GM13977 (cell line): Measurements from ENCODE around the gene HOMER2.

Source experiments
- DNase-seq: peaks from one replicate; pipeline ENCODE4 v3.0.0; 2012; ENCODE audit warnings: low spot score
- in situ Hi-C: fragments of 300-500 bp; cut with MboI; formaldehyde crosslinking; loops from one replicate; pipeline ENCODE4 v1.12.0; 2022; ENCODE audit warnings: low sequenced_read_pairs, low pct_unique_long_range_greater_than_20kb, mixed read lengths, inconsistent platforms; ENCODE audit not compliant: unreplicated experiment
- TF ChIP-seq, protein P1 (sequence below): IDR thresholded peaks from 2 replicates; pipeline ENCODE4 v1.5.1; 2012; ENCODE audit warnings: mild to moderate bottlenecking, control low read depth; ENCODE audit not compliant: insufficient read depth; ENCODE audit errors: extremely low read depth, missing control alignments

Gene HOMER2

DNA sequence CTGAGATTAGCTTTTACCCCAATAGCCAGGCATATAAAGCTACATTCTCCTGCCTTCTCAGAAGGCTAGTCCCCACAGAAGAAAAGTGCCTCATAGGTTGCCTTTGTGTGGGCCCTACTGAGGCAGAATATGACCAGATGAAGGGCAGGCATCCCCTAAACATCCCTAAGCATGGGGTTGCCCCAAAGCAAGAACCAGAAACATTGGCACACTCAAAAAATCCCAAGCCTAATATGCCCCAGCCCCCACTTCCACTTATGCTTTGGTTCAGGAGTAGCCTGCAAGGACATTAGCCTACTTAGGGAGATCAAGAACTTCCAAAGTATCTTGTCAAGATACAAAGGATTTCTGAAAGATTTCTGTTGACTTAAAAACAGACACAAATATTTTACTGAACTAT, 113.4 kb downstream of the HOMER2 start:
- no peak for DNase-seq
- in situ Hi-C loops: loop anchor here (25.0 kb wide), 1 partner anchor 302 kb away; the partner anchor contains the start of gene RPS17
- TF ChIP-seq, protein P1, sequence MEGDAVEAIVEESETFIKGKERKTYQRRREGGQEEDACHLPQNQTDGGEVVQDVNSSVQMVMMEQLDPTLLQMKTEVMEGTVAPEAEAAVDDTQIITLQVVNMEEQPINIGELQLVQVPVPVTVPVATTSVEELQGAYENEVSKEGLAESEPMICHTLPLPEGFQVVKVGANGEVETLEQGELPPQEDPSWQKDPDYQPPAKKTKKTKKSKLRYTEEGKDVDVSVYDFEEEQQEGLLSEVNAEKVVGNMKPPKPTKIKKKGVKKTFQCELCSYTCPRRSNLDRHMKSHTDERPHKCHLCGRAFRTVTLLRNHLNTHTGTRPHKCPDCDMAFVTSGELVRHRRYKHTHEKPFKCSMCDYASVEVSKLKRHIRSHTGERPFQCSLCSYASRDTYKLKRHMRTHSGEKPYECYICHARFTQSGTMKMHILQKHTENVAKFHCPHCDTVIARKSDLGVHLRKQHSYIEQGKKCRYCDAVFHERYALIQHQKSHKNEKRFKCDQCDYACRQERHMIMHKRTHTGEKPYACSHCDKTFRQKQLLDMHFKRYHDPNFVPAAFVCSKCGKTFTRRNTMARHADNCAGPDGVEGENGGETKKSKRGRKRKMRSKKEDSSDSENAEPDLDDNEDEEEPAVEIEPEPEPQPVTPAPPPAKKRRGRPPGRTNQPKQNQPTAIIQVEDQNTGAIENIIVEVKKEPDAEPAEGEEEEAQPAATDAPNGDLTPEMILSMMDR: no peak

DNA sequence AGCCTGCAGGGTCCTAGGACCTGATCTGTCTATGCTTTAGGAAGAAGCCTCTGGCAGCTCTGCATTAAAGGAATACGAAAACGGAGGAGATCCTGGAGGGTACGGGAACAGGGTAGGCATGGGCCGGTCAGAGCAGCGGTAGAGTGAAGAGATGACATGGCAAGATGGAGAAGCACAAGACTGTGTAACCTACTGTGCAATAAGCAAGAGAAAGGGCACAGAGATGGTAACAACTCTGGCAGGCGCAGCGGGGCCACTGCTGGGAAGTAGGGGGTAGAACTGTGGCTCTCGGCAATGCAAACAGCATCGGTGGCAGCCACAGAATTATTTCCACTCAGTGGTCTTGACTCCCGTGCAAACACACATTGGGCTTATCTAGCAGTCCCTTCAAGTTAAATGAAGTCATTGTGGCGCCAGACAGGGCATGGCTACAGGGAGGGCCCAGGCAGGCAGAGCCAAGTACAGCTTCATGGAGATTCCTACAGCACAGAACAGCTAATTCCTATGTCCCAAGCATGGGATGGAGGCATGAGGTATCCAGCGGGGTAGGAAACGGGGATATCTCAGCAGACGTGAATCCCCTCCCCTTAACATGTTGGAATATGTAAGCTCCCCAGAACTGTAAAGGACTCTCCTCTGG, 114.3 kb downstream of the HOMER2 start:
- in situ Hi-C loops: loop anchor here (25.0 kb wide), 1 partner anchor 301 kb away; the partner anchor contains the start of gene RPS17
- peak; percentile 3 for DNase-seq
- TF ChIP-seq, protein P1: no peak

DNA sequence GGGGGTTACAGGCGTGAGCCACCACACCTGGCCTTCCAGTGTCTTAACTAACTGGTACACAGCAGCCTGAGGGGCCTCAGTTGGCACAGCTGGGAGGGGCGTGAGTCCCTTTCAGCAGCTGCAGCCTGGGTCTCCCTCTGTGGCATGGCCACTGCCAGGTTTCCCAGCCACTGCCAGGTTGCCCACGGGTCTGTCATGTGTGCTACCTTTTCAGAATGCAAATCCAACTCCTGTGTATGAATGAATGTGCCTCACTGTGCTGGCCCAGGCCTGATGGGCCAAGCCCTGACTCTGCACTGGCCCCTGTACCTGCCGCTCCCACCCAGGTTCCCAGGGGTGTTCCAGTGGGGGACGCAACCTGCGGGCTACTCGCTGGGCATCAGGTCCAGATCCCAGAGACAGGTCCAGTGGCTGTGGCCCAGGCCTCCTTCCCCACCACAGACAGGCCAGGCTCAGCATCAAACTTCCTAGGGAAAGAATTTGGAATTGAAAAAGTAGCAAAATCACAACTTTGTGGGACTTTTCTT, 117.1 kb downstream of the HOMER2 start:
- no peak for DNase-seq
- TF ChIP-seq, protein P1: no peak
- in situ Hi-C loops: loop anchor here (25.0 kb wide), 1 partner anchor 298 kb away; the partner anchor contains the start of gene RPS17

GRCh38 chr15:82833362-82833682, 119.2 kb downstream of the HOMER2 start:
- TF ChIP-seq, protein P1: no peak
- in situ Hi-C loops: loop anchor here (25.0 kb wide), 1 partner anchor 296 kb away; the partner anchor contains the start of gene RPS17
- peak; percentile 12 for DNase-seq

DNA sequence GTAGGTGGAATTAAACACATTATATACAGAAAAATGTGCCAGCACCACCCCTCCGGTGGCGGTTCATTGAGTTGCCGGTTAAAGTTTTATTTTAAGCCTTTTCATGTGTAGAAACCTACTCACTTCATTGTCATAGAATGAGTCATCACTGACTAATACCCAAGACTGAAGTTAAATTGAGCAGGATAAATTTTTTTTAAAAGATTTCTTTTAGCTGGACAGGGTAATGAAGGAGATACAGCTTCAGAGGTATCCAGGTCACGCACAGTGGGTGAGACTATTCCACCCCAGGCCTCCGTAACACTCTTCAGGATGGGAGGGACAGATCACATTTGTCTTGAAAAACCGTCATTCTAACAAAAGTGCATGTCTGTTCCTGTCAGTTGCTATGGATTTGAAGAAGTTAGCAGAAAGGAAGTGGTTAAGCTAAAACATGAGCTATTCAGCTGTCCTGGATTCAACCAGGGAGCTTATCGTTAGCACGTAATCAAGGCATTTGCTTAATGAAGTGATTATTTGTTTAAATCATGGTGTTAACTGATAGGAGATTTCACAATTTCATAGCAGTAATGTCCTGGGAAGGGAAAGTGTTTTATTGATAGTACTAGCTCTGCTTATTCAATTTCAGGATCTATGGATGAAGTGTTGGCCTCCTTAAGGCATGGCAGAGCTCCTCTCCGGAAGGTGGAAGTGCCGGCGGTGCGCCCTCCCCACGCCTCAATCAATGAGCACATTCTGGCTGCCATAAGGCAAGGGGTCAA, 119.7 kb downstream of the HOMER2 start:
- DNase-seq: peak; percentile 81
- in situ Hi-C loops: loop anchor here (25.0 kb wide), 1 partner anchor 295 kb away; the partner anchor contains the start of gene RPS17
- TF ChIP-seq, protein P1: no peak

- peak; percentile 5 for DNase-seq
- TF ChIP-seq, protein P1: no peak
- in situ Hi-C loops: loop anchor here (25.0 kb wide), 1 partner anchor 295 kb away; the partner anchor contains the start of gene RPS17
Observed at GRCh38 chr15:82831894-82832600, 120.5 kb downstream of the HOMER2 start.
